ENCODE measurements around the gene CIAO1. TPM values are rescaled to one million over a fixed set of nuclear protein-coding genes. Genes with fewer than 3 reads are reported as not detected.
"Not testable (repeated sequence)": the region's sequence is repeated elsewhere in the genome, so short reads cannot be mapped to it uniquely, and the experiment has no call there.

Gene CIAO1
- total and polyA plus RNA-seq, 2 donors (not counting 1 experiment from before 2014, with no cell fraction given): 57.4 to 101 TPM

DNA sequence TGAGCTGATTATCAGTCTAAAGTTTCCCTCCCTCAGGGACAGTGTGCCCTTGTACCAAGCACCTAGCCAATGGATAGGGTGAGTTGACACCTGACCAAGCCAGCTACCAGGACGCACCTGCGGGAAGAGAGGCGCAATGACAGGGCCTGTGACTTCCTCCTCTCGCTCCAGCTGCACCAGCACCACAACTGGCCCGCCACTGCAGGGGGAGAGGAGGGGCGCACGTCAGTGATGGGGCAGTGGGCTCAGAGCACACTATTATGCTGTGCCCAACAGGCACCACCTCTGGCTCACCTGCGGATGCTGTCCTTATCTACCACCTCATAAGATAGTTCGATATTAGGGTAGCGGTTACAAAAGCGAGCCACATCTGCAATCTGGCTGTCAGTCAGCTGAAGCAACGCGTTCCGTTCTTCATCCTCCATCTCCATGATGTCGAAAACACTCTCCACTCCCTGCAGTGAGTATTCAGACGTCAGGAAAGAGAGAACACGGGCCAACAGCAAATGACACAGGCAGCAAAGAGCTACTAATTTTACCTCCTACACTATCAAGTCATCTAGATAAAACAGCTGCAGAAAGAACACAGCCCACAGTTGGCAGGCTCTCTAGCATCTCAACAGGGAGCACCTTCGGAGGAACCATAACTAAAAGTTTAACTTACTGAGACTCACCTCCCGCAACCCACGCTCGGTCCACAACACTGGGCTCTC, 10.9 kb downstream of the CIAO1 start:
- Histone ChIP-seq H3K27ac (ENCODE audit: insufficient read depth, low read length) (no peak overlapping the region), H3K79me2 (ENCODE audit: control insufficient read depth, insufficient read depth, low read length) (no peaks in the 10 kb centered on the region), H3K9ac (ENCODE audit: insufficient read depth, low read length) (no peak overlapping the region), H2AFZ (ENCODE audit: low read length) (no peak overlapping the region), H3K27me3 (ENCODE audit: control insufficient read depth, insufficient read depth, low read length) (no peaks in the 10 kb centered on the region), H3K4me2 (ENCODE audit: extremely low read depth, insufficient read depth, low read length) (no peak overlapping the region), H3K9me3 (ENCODE audit: control insufficient read depth, insufficient read depth, low read depth, low read length) (no peaks in the 10 kb centered on the region), H3K4me3 (replicated peaks in 1 of 4; ENCODE audit: control extremely low read depth in 1 of 4, insufficient read depth in 1 of 4, low read depth in 3 of 4, low read length in 4 of 4) (no peak overlapping the region), H3K4me1 (ENCODE audit: control insufficient read depth, extremely low read depth, insufficient read depth, low read length) (no peaks in the 10 kb centered on the region), H4K20me1 (ENCODE audit: control insufficient read depth, extremely low read depth, insufficient read depth, low read length) (no peaks in the 10 kb centered on the region), H3K36me3 (ENCODE audit: control insufficient read depth, insufficient read depth, low read length) (peaks cover 23% of the 10 kb centered on the region)
- no peak for TF ChIP-seq EZH2 (IDR thresholded peaks at IDR 0.05; ENCODE audit: low read length, missing control alignments)
- TF ChIP-seq, protein P1, sequence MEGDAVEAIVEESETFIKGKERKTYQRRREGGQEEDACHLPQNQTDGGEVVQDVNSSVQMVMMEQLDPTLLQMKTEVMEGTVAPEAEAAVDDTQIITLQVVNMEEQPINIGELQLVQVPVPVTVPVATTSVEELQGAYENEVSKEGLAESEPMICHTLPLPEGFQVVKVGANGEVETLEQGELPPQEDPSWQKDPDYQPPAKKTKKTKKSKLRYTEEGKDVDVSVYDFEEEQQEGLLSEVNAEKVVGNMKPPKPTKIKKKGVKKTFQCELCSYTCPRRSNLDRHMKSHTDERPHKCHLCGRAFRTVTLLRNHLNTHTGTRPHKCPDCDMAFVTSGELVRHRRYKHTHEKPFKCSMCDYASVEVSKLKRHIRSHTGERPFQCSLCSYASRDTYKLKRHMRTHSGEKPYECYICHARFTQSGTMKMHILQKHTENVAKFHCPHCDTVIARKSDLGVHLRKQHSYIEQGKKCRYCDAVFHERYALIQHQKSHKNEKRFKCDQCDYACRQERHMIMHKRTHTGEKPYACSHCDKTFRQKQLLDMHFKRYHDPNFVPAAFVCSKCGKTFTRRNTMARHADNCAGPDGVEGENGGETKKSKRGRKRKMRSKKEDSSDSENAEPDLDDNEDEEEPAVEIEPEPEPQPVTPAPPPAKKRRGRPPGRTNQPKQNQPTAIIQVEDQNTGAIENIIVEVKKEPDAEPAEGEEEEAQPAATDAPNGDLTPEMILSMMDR (conservative IDR thresholded peaks at IDR 0.05 in 1 of 2, IDR thresholded peaks at IDR 0.05 in 1 of 2; ENCODE audit: low read depth in 1 of 2, low read length in 2 of 2): no peak
- DNase-seq (ENCODE audit: low read depth in 2 of 2): no peak

DNA sequence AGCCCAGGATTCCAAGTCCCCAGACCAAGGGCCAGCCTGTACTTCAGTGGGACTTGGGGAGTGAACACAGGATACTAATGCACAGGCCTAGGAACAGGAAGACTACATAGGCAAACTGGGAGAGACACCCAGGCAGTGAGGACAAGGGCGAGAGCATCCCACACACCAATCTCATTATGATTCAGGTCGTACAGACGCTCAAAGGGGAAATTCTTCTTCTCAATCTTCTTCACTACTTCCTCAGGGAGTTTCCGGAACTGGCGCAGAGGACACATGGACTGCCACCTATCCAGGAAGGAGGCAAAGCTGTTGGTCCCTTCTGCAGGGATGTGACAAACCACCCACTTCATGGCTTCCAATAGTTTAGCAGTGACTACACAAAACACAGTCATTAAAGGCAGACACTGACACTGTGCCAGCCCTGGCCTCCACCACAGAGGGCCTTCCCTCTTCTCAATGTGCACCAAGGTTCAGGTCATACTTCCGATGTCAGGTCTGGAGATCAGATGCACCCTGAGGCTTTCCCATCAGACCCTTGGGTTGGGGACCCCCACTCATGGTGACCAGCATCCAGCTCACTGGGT, 21.3 kb downstream of the CIAO1 start:
- H3K9me3 ChIP-seq (ENCODE audit: control insufficient read depth, insufficient read depth, low read depth, low read length): no peaks in the 10 kb centered on the region
- no peak for TF ChIP-seq EZH2 (IDR thresholded peaks at IDR 0.05; ENCODE audit: low read length, missing control alignments)
- TF ChIP-seq, protein P1 (conservative IDR thresholded peaks at IDR 0.05 in 1 of 2, IDR thresholded peaks at IDR 0.05 in 1 of 2; ENCODE audit: low read depth in 1 of 2, low read length in 2 of 2): no peak
- DNase-seq (ENCODE audit: low read depth in 2 of 2): no peak
- peaks cover 50% of the 10 kb centered on the region for H3K36me3 ChIP-seq (ENCODE audit: control insufficient read depth, insufficient read depth, low read length)
- no peaks in the 10 kb centered on the region for H4K20me1 ChIP-seq (ENCODE audit: control insufficient read depth, extremely low read depth, insufficient read depth, low read length)
- no peak overlapping the region for H2AFZ ChIP-seq (ENCODE audit: low read length)
- no peak overlapping the region for H3K9ac ChIP-seq (ENCODE audit: insufficient read depth, low read length)
- no peak overlapping the region for H3K27ac ChIP-seq (ENCODE audit: insufficient read depth, low read length)
- H3K4me2 ChIP-seq (ENCODE audit: extremely low read depth, insufficient read depth, low read length): no peak overlapping the region
- no peak overlapping the region for H3K4me3 ChIP-seq (replicated peaks in 1 of 4; ENCODE audit: control extremely low read depth in 1 of 4, insufficient read depth in 1 of 4, low read depth in 3 of 4, low read length in 4 of 4)
- H3K27me3 ChIP-seq (ENCODE audit: control insufficient read depth, insufficient read depth, low read length): no peaks in the 10 kb centered on the region
- H3K79me2 ChIP-seq (ENCODE audit: control insufficient read depth, insufficient read depth, low read length): no peaks in the 10 kb centered on the region
- H3K4me1 ChIP-seq (ENCODE audit: control insufficient read depth, extremely low read depth, insufficient read depth, low read length): no peaks in the 10 kb centered on the region

DNA sequence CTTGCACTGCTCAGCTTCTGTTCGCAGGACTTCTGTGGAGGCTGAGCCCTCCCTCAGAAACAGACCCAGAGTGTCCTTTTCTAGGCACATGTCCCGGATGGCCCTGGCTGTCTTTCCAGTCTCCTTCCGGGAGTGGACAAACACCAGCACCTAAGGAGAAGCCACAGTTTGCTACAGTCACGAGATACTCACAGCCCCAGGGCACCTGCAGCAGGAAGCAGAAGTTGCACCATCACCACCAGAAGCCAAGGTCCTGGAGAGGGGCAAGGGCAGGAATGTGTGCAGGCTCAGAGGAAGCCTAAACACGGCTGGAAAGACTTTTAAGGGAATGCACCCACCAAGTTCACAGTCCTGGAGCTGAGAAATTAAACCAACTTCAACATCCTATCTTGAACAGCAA, 25.7 kb downstream of the CIAO1 start:
- Histone ChIP-seq H3K79me2 (ENCODE audit: control insufficient read depth, insufficient read depth, low read length) (no peaks in the 10 kb centered on the region), H2AFZ (ENCODE audit: low read length) (no peak overlapping the region), H3K4me1 (ENCODE audit: control insufficient read depth, extremely low read depth, insufficient read depth, low read length) (no peaks in the 10 kb centered on the region), H3K27me3 (ENCODE audit: control insufficient read depth, insufficient read depth, low read length) (no peaks in the 10 kb centered on the region), H3K4me3 (replicated peaks in 1 of 4; ENCODE audit: control extremely low read depth in 1 of 4, insufficient read depth in 1 of 4, low read depth in 3 of 4, low read length in 4 of 4) (no peak overlapping the region), H3K9me3 (ENCODE audit: control insufficient read depth, insufficient read depth, low read depth, low read length) (no peaks in the 10 kb centered on the region), H3K36me3 (ENCODE audit: control insufficient read depth, insufficient read depth, low read length) (peaks cover 45% of the 10 kb centered on the region), H3K27ac (ENCODE audit: insufficient read depth, low read length) (no peak overlapping the region), H4K20me1 (ENCODE audit: control insufficient read depth, extremely low read depth, insufficient read depth, low read length) (no peaks in the 10 kb centered on the region), H3K9ac (ENCODE audit: insufficient read depth, low read length) (no peak overlapping the region), H3K4me2 (ENCODE audit: extremely low read depth, insufficient read depth, low read length) (no peak overlapping the region)
- no peak for DNase-seq (ENCODE audit: low read depth in 2 of 2)
- TF ChIP-seq, protein P1 (conservative IDR thresholded peaks at IDR 0.05 in 1 of 2, IDR thresholded peaks at IDR 0.05 in 1 of 2; ENCODE audit: low read depth in 1 of 2, low read length in 2 of 2): no peak
- no peak for TF ChIP-seq EZH2 (IDR thresholded peaks at IDR 0.05; ENCODE audit: low read length, missing control alignments)

DNA sequence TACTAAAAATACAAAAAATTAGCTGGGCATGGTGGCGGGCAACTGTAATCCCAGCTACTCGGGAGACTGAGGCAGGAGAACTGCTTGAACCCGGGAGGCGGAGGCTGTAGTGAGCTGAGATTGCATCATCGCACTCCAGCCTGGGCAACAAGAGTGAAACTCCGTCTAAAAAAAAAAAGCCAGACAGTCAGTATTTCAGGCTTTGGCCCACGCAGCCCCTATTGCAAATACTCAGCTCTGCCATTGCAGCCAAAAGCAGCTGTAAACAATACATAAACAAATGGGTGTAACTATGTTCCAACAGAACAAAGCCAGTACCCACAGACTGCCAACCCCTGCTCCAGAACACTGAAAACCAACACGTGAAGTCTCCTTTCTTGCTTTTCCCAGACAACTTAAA, 28.2 kb downstream of the CIAO1 start:
- peak in 1 of 2 donors; percentile 4 for DNase-seq (ENCODE audit: low read depth in 2 of 2)
- not testable (repeated sequence) for H3K4me1 ChIP-seq (ENCODE audit: control insufficient read depth, extremely low read depth, insufficient read depth, low read length); H4K20me1 ChIP-seq (ENCODE audit: control insufficient read depth, extremely low read depth, insufficient read depth, low read length); H2AFZ ChIP-seq (ENCODE audit: low read length); H3K9ac ChIP-seq (ENCODE audit: insufficient read depth, low read length); H3K4me2 ChIP-seq (ENCODE audit: extremely low read depth, insufficient read depth, low read length); H3K4me3 ChIP-seq (replicated peaks in 1 of 4; ENCODE audit: control extremely low read depth in 1 of 4, insufficient read depth in 1 of 4, low read depth in 3 of 4, low read length in 4 of 4); H3K27ac ChIP-seq (ENCODE audit: insufficient read depth, low read length); H3K27me3 ChIP-seq (ENCODE audit: control insufficient read depth, insufficient read depth, low read length); H3K79me2 ChIP-seq (ENCODE audit: control insufficient read depth, insufficient read depth, low read length); H3K9me3 ChIP-seq (ENCODE audit: control insufficient read depth, insufficient read depth, low read depth, low read length)
- peaks cover 44% of the 10 kb centered on the region for H3K36me3 ChIP-seq (ENCODE audit: control insufficient read depth, insufficient read depth, low read length)
